GM18519 (cell line): Measurements from ENCODE around the gene MYOM3.
"Not testable (repeated sequence)": the region's sequence is repeated elsewhere in the genome, so short reads cannot be mapped to it uniquely, and the experiment has no call there.

Source experiments
- ATAC-seq: cut with Tn5 transposase; IDR thresholded peaks from one replicate; pipeline ENCODE4 v1.9.1; 2021; ENCODE audit warnings: mild to moderate bottlenecking, moderate library complexity; ENCODE audit not compliant: unreplicated experiment, low FRiP score

MYOM3 gene

DNA sequence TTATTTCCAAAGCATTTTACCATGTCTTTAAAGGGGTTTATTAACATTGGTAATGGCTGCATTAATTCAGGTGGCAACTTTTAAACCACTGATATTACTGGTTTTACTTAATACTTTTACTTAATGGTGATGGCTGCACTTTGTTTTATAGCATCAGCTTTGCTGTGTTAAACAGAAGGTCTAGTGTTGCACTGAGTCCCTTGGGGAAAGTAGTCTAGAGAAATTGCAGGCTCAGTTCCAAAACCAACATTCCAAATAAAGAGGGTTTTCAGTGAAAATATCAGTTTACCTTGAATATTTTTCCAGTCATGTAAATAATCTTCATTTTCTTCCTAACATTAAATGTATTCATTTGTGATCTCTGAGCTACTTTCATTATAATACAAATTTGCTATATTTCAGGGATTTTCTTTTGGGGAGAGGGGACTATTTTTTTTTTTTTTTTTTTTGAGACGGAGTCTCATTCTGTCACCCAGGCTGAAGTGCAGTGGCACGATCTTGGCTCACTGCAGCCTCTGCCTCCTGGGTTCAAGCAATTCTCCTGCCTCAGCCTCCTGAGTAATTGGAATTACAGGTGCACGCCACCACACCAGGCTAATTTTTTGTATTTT is 103.3 kb downstream of the MYOM3 start:
- not testable (repeated sequence) for ATAC-seq

- ATAC-seq = no peak
Observed at GRCh38 chr1:24007079-24007478, 104.9 kb downstream of the MYOM3 start.
